ENCODE results near the gene PCDHA10.

Gene PCDHA10

GRCh38 chr5:140882591-140882899 is 26.8 kb downstream of the PCDHA10 start:
- TF ChIP-seq CTCF (IDR thresholded peaks at IDR 0.05), result no peak
- no peak overlapping the region for H3K4me3 Mint-ChIP-seq
- no peaks in the 10 kb centered on the region for H3K27me3 Mint-ChIP-seq (ENCODE audit: low read depth, poor library complexity)
- H3K36me3 Mint-ChIP-seq (ENCODE audit: low read depth), result peaks cover 79% of the 10 kb centered on the region
- H3K9me3 Mint-ChIP-seq, result peaks cover 74% of the 10 kb centered on the region
- no peaks in the 10 kb centered on the region for H3K4me1 Mint-ChIP-seq
- no peak for DNase-seq
- no peak overlapping the region for H3K27ac Mint-ChIP-seq

- Mint-ChIP-seq H3K4me3 (no peak overlapping the region), H3K36me3 (ENCODE audit: low read depth) (peaks cover 77% of the 10 kb centered on the region), H3K9me3 (peaks cover 66% of the 10 kb centered on the region), H3K27me3 (ENCODE audit: low read depth, poor library complexity) (no peaks in the 10 kb centered on the region), H3K27ac (no peak overlapping the region), H3K4me1 (no peaks in the 10 kb centered on the region)
- no peak for DNase-seq
- TF ChIP-seq CTCF (IDR thresholded peaks at IDR 0.05), result no peak
These were observed 27.7 kb downstream of the PCDHA10 start for GRCh38 chr5:140883373-140883772.

GRCh38 chr5:140883927-140884697 is 28.4 kb downstream of the PCDHA10 start:
- DNase-seq, result no peak
- Mint-ChIP-seq H3K4me3 (no peak overlapping the region), H3K27me3 (ENCODE audit: low read depth, poor library complexity) (no peaks in the 10 kb centered on the region), H3K4me1 (no peaks in the 10 kb centered on the region), H3K36me3 (ENCODE audit: low read depth) (peaks cover 70% of the 10 kb centered on the region), H3K9me3 (peaks cover 60% of the 10 kb centered on the region), H3K27ac (no peak overlapping the region)
- no peak for TF ChIP-seq CTCF (IDR thresholded peaks at IDR 0.05)

GRCh38 chr5:140916325-140916724 is 60.6 kb downstream of the PCDHA10 start:
- Mint-ChIP-seq H3K4me1 (no peaks in the 10 kb centered on the region), H3K27me3 (ENCODE audit: low read depth, poor library complexity) (peaks cover 8% of the 10 kb centered on the region), H3K4me3 (no peak overlapping the region), H3K36me3 (ENCODE audit: low read depth) (peaks cover 29% of the 10 kb centered on the region), H3K9me3 (peaks cover 35% of the 10 kb centered on the region), H3K27ac (no peak overlapping the region)
- DNase-seq, result no peak
- TF ChIP-seq CTCF (IDR thresholded peaks at IDR 0.05), result no peak
